ENCODE results near the gene PRR7.

GRCh38 chr5:177443144-177443983 lies 3.2 kb upstream of the PRR7 start:
- TF ChIP-seq EP300 (IDR thresholded peaks at IDR 0.05) (no peak), CTCF (IDR thresholded peaks at IDR 0.05) (no peak), POLR2A (IDR thresholded peaks at IDR 0.05) (no peak)
